Sigmoid colon (tissue), 3 donors: ENCODE measurements around the gene PIAS1.

Experiments
- POLR2A ChIP-seq, 2 donors: fragments of 450-650 bp; IDR thresholded peaks; one replicate each; pipeline ENCODE4 v1.6.1; 2016; ENCODE audit warnings: antibody characterized with exemption in 2 of 2, mild to moderate bottlenecking in 2 of 2, moderate library complexity in 2 of 2
- TF ChIP-seq, protein P1 (sequence below), 4 experiments: fragments of 450-650 bp in 3 of 4; fragments of 200-600 bp in 1 of 4; IDR thresholded peaks; one replicate each; pipeline ENCODE4 v1.5.1; 2016 to 2019; ENCODE audit warnings: antibody characterized with exemption in 4 of 4, mild to moderate bottlenecking in 3 of 4, moderate library complexity in 2 of 4

DNA sequence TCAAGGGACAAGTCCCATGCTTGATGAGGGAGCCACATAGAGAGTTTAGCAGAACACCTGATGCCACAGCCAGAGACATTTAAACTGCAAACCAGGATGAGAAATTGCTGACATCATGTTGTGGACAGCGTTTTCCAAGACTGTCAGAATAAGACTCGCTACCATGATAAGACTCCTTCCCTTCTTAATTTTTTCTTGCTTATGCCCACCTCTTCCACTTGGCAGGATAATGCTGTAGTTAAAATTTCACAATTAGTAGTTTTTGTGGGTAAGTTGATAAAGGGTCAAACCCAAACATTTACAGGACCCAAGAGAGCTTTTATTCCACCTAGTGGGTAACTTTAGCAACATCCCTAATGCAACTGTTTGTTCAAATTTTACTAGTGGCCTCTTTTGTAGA lies 3.0 kb upstream of the PIAS1 start:
- TF ChIP-seq, protein P1, sequence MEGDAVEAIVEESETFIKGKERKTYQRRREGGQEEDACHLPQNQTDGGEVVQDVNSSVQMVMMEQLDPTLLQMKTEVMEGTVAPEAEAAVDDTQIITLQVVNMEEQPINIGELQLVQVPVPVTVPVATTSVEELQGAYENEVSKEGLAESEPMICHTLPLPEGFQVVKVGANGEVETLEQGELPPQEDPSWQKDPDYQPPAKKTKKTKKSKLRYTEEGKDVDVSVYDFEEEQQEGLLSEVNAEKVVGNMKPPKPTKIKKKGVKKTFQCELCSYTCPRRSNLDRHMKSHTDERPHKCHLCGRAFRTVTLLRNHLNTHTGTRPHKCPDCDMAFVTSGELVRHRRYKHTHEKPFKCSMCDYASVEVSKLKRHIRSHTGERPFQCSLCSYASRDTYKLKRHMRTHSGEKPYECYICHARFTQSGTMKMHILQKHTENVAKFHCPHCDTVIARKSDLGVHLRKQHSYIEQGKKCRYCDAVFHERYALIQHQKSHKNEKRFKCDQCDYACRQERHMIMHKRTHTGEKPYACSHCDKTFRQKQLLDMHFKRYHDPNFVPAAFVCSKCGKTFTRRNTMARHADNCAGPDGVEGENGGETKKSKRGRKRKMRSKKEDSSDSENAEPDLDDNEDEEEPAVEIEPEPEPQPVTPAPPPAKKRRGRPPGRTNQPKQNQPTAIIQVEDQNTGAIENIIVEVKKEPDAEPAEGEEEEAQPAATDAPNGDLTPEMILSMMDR (IDR thresholded peaks at IDR 0.05), result no peak
- TF ChIP-seq POLR2A (IDR thresholded peaks at IDR 0.05), result no peak
